GM10248 (cell line): ENCODE data around the gene DNAI7.

Experiments used
- CTCF ChIA-PET: fragments of 300-600 bp; sonication (Branson Sonifier 250); formaldehyde crosslinking; extraction: SDS; loops from one replicate; lab custom pipeline; 2021; ENCODE audit warnings: antibody characterized with exemption; lab: Yijun Ruan, JAX
- POLR2A ChIA-PET: fragments of 350-650 bp; sonication (Branson Sonifier 250); formaldehyde crosslinking; extraction: SDS; loops from one replicate; lab custom pipeline; 2020; ENCODE audit warnings: antibody characterized with exemption; lab: Yijun Ruan, JAX
- DNase-seq: peaks from one replicate; pipeline ENCODE4 v3.0.0; 2012; ENCODE audit errors: extremely low spot score
- TF ChIP-seq, protein P1 (sequence below): IDR thresholded peaks from 2 replicates; pipeline ENCODE4 v1.5.1; 2012; ENCODE audit warnings: mild to moderate bottlenecking, low read depth; ENCODE audit errors: extremely low read depth, missing control alignments, control extremely low read depth

The DNAI7 gene

DNA sequence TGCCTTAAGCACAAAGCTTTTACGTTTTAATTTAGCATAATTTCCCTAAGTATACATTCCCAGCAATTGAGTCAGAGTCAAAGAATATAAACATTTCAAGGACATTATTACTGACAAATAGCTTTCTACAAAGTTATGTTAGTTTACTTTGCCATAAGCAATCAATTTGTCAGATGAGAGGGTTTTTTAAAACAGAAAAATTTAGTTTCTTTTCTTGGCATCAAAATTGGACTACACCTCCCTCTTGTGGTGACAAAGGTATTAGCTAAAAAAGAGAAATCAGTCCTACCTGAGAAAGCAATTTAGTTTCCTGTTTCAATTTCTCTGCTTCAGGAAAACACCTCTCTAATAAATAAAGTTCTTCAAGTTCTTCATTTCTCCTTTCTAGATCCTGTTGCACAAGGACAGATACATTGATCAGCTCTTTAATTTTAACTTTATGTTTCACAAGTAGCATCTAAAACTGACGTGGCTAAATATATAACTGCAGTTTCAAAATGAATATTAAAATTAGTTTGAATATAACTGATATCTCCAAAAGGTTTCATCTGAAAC is 39.9 kb downstream of the DNAI7 start:
- ChIA-PET POLR2A (no interaction called here), CTCF (interaction anchor here (0.8 to 3.9 kb wide), 30 partner anchors 8 to 339 kb away, joined by 3 to 32 read pairs (median 4); partner anchors contain the start of genes DNAI7 and ETFRF1)
- DNase-seq: peak; percentile 62
- TF ChIP-seq, protein P1, sequence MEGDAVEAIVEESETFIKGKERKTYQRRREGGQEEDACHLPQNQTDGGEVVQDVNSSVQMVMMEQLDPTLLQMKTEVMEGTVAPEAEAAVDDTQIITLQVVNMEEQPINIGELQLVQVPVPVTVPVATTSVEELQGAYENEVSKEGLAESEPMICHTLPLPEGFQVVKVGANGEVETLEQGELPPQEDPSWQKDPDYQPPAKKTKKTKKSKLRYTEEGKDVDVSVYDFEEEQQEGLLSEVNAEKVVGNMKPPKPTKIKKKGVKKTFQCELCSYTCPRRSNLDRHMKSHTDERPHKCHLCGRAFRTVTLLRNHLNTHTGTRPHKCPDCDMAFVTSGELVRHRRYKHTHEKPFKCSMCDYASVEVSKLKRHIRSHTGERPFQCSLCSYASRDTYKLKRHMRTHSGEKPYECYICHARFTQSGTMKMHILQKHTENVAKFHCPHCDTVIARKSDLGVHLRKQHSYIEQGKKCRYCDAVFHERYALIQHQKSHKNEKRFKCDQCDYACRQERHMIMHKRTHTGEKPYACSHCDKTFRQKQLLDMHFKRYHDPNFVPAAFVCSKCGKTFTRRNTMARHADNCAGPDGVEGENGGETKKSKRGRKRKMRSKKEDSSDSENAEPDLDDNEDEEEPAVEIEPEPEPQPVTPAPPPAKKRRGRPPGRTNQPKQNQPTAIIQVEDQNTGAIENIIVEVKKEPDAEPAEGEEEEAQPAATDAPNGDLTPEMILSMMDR: peak; percentile 57

DNA sequence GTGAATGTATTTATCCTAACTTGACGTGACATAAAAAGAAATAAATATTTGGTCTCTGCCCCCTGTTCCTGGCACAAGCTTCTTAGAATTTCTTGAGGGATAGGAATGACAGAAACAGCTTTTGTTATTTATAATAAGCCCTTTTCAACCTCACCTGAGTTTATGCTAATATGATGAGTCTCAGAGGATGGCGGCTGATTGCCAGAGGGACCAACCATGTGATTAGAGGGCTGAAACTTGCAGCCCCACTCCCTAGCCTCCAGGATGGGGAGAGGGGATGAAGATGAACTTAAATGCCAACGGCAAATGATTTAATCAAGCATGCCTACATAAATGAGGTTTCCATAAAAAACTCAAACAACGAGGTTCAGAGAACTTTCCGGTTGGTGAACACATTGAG is 42.9 kb downstream of the DNAI7 start:
- TF ChIP-seq, protein P1: no peak
- ChIA-PET CTCF (interaction anchor here (0.5 to 3.9 kb wide), 11 partner anchors 9 to 206 kb away, joined by 3 to 32 read pairs (median 3); no protein-coding TSS in a partner anchor), POLR2A (no interaction called here)
- DNase-seq: no peak

DNA sequence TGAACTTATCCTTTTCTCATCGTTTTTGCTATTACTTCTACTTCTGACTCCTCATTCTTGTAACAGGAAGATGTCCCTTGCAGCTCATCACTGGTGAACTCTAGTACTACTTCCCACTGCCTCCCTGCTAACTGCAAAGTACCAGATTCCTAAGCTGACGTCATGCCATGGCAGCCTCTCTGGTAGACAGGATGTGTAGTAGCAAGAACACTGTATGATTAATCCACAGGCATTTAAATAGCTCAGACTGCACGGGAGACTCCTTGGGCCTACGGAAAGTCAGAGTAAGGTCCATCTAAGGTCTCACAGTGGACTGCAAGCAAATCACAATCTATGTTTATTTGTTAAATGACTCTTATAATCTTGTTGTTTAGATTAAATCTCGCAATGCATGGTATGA is 43.5 kb downstream of the DNAI7 start:
- POLR2A ChIA-PET: no interaction called here
- no peak for DNase-seq
- TF ChIP-seq, protein P1: no peak
- CTCF ChIA-PET: interaction anchor here (0.9 to 1.7 kb wide), 8 partner anchors 9 to 205 kb away, joined by 3 to 5 read pairs (median 3); no protein-coding TSS in a partner anchor

DNA sequence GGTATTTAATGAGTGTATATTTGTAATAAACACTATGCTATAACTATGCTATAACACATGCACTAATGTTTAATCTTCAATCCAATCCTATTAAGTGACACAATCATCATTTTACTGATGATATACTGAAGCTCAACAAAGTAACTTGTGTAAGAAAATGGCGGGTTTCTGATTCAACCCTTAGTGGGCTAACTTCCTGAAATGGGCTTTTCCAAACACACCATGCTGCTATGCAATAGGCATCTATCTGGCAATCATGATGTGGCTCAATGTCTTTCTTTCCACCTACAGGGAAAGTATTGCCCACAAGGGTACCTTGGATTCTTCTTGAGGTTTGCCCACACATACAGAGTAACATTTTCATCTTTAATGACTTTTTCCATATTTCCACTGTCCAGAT is 48.3 kb downstream of the DNAI7 start:
- POLR2A ChIA-PET: no interaction called here
- CTCF ChIA-PET: interaction anchor here (0.8 to 1.1 kb wide), 2 partner anchors 8 to 15 kb away, joined by 3 to 5 read pairs; no protein-coding TSS in a partner anchor
- no peak for DNase-seq
- TF ChIP-seq, protein P1: no peak

DNA sequence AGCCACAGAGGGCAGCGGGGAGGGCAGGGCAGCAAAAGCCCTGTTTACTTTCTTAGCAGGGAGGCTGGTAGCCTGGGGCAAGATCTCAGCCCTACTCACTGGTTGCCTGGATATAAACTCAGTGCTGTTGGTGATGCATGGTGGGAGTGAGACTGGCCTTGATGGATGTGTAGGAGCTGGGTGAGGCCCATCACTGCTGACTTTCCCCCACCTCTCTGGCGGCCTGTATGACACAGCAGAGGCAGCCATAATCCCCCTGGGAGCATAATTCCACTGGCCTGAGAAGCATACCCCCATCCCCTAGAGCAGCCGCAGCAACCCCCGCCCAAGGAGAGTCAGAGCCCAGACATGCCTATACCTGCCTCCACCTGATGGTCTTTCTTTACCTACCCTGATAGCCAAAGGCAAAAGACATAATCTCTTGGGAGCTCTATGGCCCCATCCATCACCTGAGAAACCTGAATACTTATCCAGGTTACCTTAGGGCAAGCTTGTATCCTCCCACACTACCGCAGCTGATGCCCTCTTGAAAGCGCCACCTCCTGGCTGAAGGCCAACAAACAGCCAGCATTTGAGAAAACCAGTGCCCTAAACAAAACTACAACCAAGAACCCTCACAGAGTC is 59.3 kb downstream of the DNAI7 start:
- no peak for DNase-seq
- POLR2A ChIA-PET: no interaction called here
- CTCF ChIA-PET: interaction anchor here (1.3 to 3.0 kb wide), 7 partner anchors 9 to 144 kb away, joined by 3 to 15 read pairs (median 5); no protein-coding TSS in a partner anchor
- TF ChIP-seq, protein P1: peak; percentile 17

DNA sequence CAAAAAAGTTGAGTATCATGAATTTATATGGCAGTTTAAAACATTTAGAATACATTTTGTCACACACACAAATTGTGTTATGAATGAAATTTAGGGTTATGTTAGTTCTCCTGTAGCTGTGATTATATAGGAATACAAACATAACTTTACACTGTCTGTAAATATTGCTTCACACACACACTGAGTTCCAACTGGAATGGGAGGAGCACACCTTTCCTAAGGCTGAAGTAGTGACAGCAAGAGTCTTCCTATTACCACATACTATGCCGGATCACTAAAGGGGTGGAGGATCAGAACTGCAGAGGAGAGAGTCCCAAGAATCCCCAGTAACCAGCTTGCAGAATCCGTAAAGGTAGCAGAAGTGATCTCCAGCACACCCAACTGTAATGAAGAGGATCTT is 63.7 kb downstream of the DNAI7 start:
- ChIA-PET CTCF (interaction anchor here (0.7 to 5.2 kb wide), 12 partner anchors 14 to 174 kb away, joined by 3 to 62 read pairs (median 4); no protein-coding TSS in a partner anchor), POLR2A (no interaction called here)
- no peak for DNase-seq
- TF ChIP-seq, protein P1: no peak
